Neural cell (in vitro differentiated cells): ENCODE data around the gene FSHR. TPM values are rescaled to one million over a fixed set of nuclear protein-coding genes. Genes with fewer than 3 reads are reported as not detected.

Source experiments
- H2AFZ ChIP-seq: fragments of 200-600, 300-800 bp; sonication (generic), shearing (Covaris generic); 2 replicates; pipeline ENCODE4 v1.6.0; 2014; ENCODE audit warnings: low read depth, mild to moderate bottlenecking, antibody characterized with exemption, low read length, moderate library complexity
- H3F3A ChIP-seq: fragments of 200-600 bp; shearing (Covaris generic); 2 replicates; pipeline ENCODE4 v1.6.1; 2016; ENCODE audit warnings: mild to moderate bottlenecking, moderate library complexity, mixed read lengths, antibody characterized with exemption, low read length; ENCODE audit not compliant: insufficient read depth, poor library complexity, severe bottlenecking
- H3K27ac ChIP-seq: fragments of 200-600, 300-800 bp; sonication (generic), shearing (Covaris generic); 2 replicates; pipeline ENCODE4 v1.5.1; 2014; ENCODE audit warnings: mild to moderate bottlenecking, low read length, moderate library complexity
- H3K27me3 ChIP-seq: fragments of 300-800, 200-600 bp; sonication (generic), shearing (Covaris generic); 2 replicates; pipeline ENCODE4 v1.6.0; 2014; ENCODE audit warnings: mild to moderate bottlenecking, low read depth, low read length, moderate library complexity; ENCODE audit not compliant: insufficient read depth
- H3K36me3 ChIP-seq: fragments of 300-800, 200-600 bp; sonication (generic), shearing (Covaris generic); 2 replicates; pipeline ENCODE4 v1.5.1; 2014; ENCODE audit warnings: mild to moderate bottlenecking, antibody characterized with exemption, low read length, moderate library complexity; ENCODE audit not compliant: insufficient read depth
- H3K4me2 ChIP-seq: fragments of 300-800, 200-600 bp; sonication (generic), shearing (Covaris generic); 2 replicates; pipeline ENCODE4 v1.6.0; 2014; ENCODE audit warnings: mild to moderate bottlenecking, low read length
- H3K4me3 ChIP-seq: fragments of 300-800, 200-600 bp; sonication (generic), shearing (Covaris generic); 2 replicates; pipeline ENCODE4 v1.5.1; 2014; ENCODE audit warnings: mild to moderate bottlenecking, low read length, moderate library complexity
- H3K79me2 ChIP-seq: fragments of 200-600 bp; shearing (Covaris generic); replicated peaks from 2 replicates; pipeline ENCODE4 v1.6.0; 2014; ENCODE audit warnings: mild to moderate bottlenecking, low read length, moderate library complexity; ENCODE audit not compliant: insufficient read depth
- H3K9ac ChIP-seq: fragments of 300-800, 200-600 bp; sonication (generic), shearing (Covaris generic); 2 replicates; pipeline ENCODE4 v1.6.1; 2016; ENCODE audit warnings: mild to moderate bottlenecking, low read length, mixed read lengths
- H3K9me2 ChIP-seq: fragments of 200-600 bp; shearing (Covaris generic); 2 replicates; pipeline ENCODE4 v1.6.1; 2016; ENCODE audit warnings: mild to moderate bottlenecking, low read length, mixed read lengths; ENCODE audit not compliant: insufficient read depth
- H3K9me3 ChIP-seq: fragments of 200-600, 300-800 bp; sonication (generic), shearing (Covaris generic); 2 replicates; pipeline ENCODE4 v1.6.1; 2016; ENCODE audit warnings: mild to moderate bottlenecking, mixed run types, low read length, moderate library complexity, mixed read lengths
- H4K20me1 ChIP-seq: fragments of 200-600 bp; shearing (Covaris generic); 2 replicates; pipeline ENCODE4 v1.6.1; 2016; ENCODE audit warnings: mild to moderate bottlenecking, mixed run types; ENCODE audit not compliant: insufficient read depth
- CTCF ChIP-seq: fragments of 450-650 bp; IDR thresholded peaks from 2 replicates; pipeline ENCODE4 v1.5.1; 2014; ENCODE audit warnings: antibody characterized with exemption, mild to moderate bottlenecking, moderate library complexity; ENCODE audit not compliant: poor library complexity, severe bottlenecking
- EP300 ChIP-seq: fragments of 450-650 bp; conservative IDR thresholded peaks from 2 replicates; pipeline ENCODE4 v1.6.1; 2014; ENCODE audit warnings: antibody characterized with exemption, mild to moderate bottlenecking, moderate library complexity; ENCODE audit not compliant: poor library complexity, severe bottlenecking
- EZH2 ChIP-seq: fragments of 200-600, 300-800 bp; shearing (Covaris generic), sonication (generic); IDR thresholded peaks from 2 replicates; pipeline ENCODE4 v1.6.1; 2014; ENCODE audit warnings: antibody characterized with exemption, low read length, borderline replicate concordance, mild to moderate bottlenecking; ENCODE audit not compliant: insufficient read depth, poor library complexity, severe bottlenecking
- MXI1 ChIP-seq: fragments of 450-650 bp; conservative IDR thresholded peaks from 2 replicates; pipeline ENCODE4 v1.6.1; 2014; ENCODE audit warnings: antibody characterized with exemption, mild to moderate bottlenecking; ENCODE audit not compliant: poor library complexity, severe bottlenecking
- POLR2AphosphoS5 ChIP-seq: IDR thresholded peaks from 2 replicates; pipeline ENCODE4 v1.6.1; 2012
- RAD21 ChIP-seq: fragments of 450-650 bp; conservative IDR thresholded peaks from 2 replicates; pipeline ENCODE4 v1.6.1; 2014; ENCODE audit warnings: antibody characterized with exemption, mild to moderate bottlenecking, moderate library complexity
- SMC3 ChIP-seq: fragments of 450-650 bp; conservative IDR thresholded peaks from 2 replicates; pipeline ENCODE4 v1.6.1; 2014; ENCODE audit warnings: antibody characterized with exemption, mild to moderate bottlenecking, moderate library complexity; ENCODE audit not compliant: poor library complexity
- TAF1 ChIP-seq: IDR thresholded peaks from 2 replicates; pipeline ENCODE4 v1.6.1; 2012; ENCODE audit warnings: low read depth
- polyA plus RNA-seq: library from polyadenylated mRNA; depleted of rRNA; stranded (reverse); fragments of >200 nt; gene quantifications from 2 replicates; pipeline ENCODE4 v1.2.3, GENCODE V29; 2014
- TF ChIP-seq, protein P1 (sequence below): IDR thresholded peaks from 2 replicates; pipeline ENCODE4 v1.6.1; 2012; ENCODE audit warnings: borderline replicate concordance

The FSHR gene
- polyA plus RNA-seq, 1 donor from 2014 or later: not detected

GRCh38 chr2:49042488-49042887, 111.8 kb downstream of the FSHR start:
- Histone ChIP-seq H2AFZ (no peak overlapping the region), H3K4me3 (no peak overlapping the region), H3K36me3 (no peaks in the 10 kb centered on the region), H4K20me1 (no peaks in the 10 kb centered on the region), H3F3A (peaks cover 10% of the 10 kb centered on the region), H3K9me2 (no peaks in the 10 kb centered on the region), H3K27me3 (no peaks in the 10 kb centered on the region), H3K27ac (peak overlapping the region; percentile 82), H3K79me2 (no peaks in the 10 kb centered on the region), H3K9me3 (no peaks in the 10 kb centered on the region), H3K4me2 (no peak overlapping the region), H3K9ac (peak overlapping the region; percentile 12)
- no peak for TF ChIP-seq SMC3
- no peak for TF ChIP-seq POLR2AphosphoS5
- TF ChIP-seq CTCF: no peak
- no peak for TF ChIP-seq RAD21
- TF ChIP-seq MXI1: no peak
- TF ChIP-seq TAF1: no peak
- TF ChIP-seq EP300: no peak
- TF ChIP-seq, protein P1, sequence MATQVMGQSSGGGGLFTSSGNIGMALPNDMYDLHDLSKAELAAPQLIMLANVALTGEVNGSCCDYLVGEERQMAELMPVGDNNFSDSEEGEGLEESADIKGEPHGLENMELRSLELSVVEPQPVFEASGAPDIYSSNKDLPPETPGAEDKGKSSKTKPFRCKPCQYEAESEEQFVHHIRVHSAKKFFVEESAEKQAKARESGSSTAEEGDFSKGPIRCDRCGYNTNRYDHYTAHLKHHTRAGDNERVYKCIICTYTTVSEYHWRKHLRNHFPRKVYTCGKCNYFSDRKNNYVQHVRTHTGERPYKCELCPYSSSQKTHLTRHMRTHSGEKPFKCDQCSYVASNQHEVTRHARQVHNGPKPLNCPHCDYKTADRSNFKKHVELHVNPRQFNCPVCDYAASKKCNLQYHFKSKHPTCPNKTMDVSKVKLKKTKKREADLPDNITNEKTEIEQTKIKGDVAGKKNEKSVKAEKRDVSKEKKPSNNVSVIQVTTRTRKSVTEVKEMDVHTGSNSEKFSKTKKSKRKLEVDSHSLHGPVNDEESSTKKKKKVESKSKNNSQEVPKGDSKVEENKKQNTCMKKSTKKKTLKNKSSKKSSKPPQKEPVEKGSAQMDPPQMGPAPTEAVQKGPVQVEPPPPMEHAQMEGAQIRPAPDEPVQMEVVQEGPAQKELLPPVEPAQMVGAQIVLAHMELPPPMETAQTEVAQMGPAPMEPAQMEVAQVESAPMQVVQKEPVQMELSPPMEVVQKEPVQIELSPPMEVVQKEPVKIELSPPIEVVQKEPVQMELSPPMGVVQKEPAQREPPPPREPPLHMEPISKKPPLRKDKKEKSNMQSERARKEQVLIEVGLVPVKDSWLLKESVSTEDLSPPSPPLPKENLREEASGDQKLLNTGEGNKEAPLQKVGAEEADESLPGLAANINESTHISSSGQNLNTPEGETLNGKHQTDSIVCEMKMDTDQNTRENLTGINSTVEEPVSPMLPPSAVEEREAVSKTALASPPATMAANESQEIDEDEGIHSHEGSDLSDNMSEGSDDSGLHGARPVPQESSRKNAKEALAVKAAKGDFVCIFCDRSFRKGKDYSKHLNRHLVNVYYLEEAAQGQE: no peak
- no peak for TF ChIP-seq EZH2

DNA sequence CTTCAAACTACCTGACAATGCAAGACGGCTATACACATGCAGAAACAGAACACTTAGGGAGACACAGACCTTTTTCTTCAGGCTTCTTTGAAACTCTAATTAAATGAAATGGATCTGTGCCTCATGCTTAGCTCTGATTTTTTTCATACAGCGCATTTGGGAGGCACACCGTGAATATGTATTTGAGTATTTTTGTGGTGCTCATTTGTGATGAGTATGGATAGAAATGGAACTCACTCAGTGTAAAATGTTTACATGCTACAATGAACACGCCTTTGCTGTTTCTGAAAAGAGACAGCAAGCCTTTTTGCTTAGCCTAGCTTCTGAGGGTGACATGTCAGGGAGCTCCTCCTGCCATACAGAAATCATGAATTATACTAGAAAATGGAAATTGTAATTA, 113.3 kb downstream of the FSHR start:
- no peaks in the 10 kb centered on the region for H3K9me2 ChIP-seq
- H3K4me3 ChIP-seq: no peak overlapping the region
- H4K20me1 ChIP-seq: no peaks in the 10 kb centered on the region
- no peak overlapping the region for H2AFZ ChIP-seq
- H3F3A ChIP-seq: peaks cover 10% of the 10 kb centered on the region
- no peaks in the 10 kb centered on the region for H3K9me3 ChIP-seq
- no peak for TF ChIP-seq TAF1
- no peak for TF ChIP-seq MXI1
- no peak for TF ChIP-seq POLR2AphosphoS5
- peak; percentile 30 for TF ChIP-seq EP300
- no peak for TF ChIP-seq SMC3
- no peak for TF ChIP-seq EZH2
- TF ChIP-seq, protein P1: peak; percentile 28
- peak overlapping the region; percentile 28 for H3K9ac ChIP-seq
- peak overlapping the region; percentile 82 for H3K27ac ChIP-seq
- no peak overlapping the region for H3K4me2 ChIP-seq
- H3K79me2 ChIP-seq: no peaks in the 10 kb centered on the region
- no peaks in the 10 kb centered on the region for H3K27me3 ChIP-seq
- H3K36me3 ChIP-seq: no peaks in the 10 kb centered on the region
